HG02885 (cell line): ENCODE data around the gene QDPR.

ENCODE experiments used
- ATAC-seq: cut with Tn5 transposase; IDR thresholded peaks from one replicate; pipeline ENCODE4 v1.9.1; 2021; ENCODE audit warnings: mild to moderate bottlenecking; ENCODE audit not compliant: unreplicated experiment, poor library complexity

The QDPR gene

DNA sequence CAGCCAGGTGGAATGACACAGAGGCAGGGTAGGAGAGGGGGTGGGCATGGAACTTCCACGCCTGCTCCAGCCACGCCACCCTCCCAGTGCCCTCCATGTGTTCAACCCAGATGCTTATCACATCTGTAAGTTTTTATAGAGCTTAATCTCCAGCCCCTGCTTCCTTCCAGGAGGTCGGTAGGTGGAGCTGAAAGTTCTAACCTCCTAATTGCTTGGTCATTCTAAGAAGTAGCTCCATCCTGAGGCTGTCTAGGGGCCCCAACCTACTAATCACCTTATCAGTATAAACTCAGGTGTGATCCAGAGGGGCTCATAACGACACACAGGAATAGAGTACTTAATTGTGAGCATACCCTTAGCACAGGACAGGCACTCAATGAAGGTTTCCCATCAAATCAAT, 18.3 kb downstream of the QDPR start:
- ATAC-seq, result no peak

DNA sequence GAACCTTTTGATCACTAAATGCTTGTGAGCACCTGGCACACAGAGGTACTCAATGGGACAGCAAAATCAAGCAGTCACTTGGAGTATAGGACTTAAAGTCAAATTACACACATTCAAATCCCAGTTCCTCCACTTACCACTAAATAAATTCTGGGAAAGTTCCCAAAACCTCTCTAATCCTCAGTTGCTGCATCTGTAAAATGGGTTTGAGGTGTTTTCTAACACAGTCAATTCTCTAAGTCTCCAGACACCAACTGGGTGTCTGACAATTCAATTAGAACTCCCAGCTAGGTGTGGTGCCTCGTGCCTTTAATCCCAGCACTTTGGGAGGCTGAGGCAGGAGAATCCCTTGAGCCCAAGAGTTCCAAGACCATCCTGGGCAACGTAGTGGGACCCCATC, 19.0 kb downstream of the QDPR start:
- no peak for ATAC-seq

GRCh38 chr4:17492058-17492741, 19.7 kb downstream of the QDPR start:
- no peak for ATAC-seq

GRCh38 chr4:17491196-17491595, 20.7 kb downstream of the QDPR start:
- no peak for ATAC-seq

- ATAC-seq, result no peak
These were observed 21.3 kb downstream of the QDPR start for GRCh38 chr4:17490575-17491059.

DNA sequence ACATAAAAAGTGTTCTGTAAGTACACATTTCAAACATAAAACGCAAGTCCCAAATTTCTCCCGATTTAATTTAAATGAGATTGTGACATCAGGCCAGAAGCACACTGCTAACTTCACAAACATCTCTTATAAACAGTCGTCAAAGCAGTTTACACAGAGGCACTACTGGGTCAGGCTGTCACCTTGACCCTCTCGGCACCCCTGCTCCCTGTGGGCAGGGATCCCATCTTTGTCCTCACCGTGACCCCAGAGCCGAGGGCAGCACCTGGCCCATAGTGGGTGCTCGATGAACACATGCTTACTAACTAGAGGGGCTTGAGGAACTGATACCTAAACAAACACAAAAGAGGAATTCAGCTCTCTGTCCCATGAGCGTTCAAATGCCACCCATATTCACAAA, 22.2 kb downstream of the QDPR start:
- ATAC-seq, result no peak

- ATAC-seq, result no peak
These were observed 22.8 kb downstream of the QDPR start for GRCh38 chr4:17489123-17489522.

GRCh38 chr4:17482716-17483115, 29.2 kb downstream of the QDPR start:
- no peak for ATAC-seq

DNA sequence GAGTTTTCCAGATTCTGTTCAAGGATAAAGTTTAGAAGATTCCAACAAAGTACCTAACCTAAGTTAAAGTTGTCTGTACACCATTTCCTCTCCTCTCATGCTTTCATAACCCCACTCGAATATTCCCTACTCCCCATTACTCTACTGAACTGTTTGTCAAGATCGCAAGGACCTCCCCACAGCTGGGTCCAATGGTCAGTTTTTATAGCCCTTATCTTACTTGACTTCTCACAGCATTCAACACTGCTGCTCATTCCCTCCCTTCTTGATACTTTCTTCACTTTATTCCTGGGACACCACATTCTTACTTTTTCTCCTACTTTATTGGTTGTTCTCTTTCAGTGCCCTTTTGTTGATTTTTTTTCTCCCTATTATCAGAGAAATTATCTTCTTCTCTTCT, 30.9 kb downstream of the QDPR start:
- ATAC-seq, result no peak

DNA sequence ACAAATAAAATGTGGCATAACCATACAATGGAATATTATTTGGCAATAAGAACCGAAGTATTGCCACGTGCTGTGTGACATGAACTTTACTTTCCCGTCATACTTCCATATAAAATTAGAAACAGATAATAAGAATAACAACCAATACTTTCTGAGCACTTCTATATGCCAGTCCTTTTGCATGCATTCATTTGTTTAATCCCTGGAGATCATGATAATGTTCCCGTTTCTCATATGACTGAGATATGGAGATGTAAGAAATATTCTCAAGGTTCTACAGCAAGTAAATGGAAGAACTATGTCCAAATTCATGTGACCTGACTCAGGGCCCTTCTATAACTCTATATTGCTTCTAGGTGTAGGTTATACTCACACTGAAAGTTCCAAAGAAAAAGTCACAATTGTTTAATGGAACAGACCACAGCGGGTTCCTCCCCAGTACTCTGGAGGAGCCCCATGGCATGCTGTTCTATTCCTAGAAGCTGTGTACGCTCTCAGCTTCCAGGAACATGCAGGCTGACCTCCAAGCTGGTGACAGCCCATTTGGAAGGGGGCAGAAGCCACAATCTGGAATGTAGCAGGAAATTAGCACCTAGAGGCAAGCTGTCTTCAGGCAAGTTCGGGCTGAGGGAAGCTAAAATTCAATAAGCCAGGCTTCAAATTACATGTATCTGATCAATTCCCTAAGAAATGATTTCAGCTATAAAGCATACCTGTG, 31.5 kb downstream of the QDPR start:
- no peak for ATAC-seq

DNA sequence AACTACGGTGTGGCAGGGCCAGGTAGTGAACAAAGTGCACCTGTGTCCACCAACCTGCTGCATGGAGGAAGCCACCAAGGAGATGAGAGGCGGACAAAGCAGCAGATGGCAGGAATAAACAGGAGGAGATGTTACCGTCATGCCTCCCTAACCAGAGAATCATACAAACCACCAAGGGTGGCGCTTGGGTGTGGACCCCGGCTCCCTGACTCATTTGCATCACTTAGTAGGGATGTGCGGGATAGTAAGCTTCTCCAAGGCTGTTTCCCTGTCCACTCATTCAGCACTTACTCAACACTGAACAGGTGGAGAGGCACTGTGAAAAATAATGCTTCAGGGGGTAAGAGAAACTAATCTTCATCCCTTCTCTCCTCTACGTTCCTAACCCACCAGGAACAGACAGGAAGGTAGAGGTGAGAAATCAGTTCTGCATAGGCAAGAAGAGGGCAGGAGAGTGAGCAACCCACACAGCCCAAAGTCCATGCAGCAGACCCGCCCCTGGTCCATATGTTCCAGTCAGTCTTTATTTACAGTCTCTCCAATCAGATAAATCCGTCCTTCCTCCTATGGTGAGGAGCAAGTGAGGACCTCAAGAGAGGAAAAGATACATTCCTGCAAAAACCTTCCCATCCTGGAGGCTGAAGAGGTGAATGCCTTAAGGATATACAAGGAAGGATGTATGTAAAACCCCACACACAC, 34.0 kb downstream of the QDPR start:
- ATAC-seq, result no peak

GRCh38 chr4:17476853-17477252, 35.0 kb downstream of the QDPR start:
- no peak for ATAC-seq

- no peak for ATAC-seq
These were observed 36.4 kb downstream of the QDPR start for GRCh38 chr4:17475481-17475880.

- no peak for ATAC-seq
These were observed 41.8 kb downstream of the QDPR start for GRCh38 chr4:17469931-17470674.

DNA sequence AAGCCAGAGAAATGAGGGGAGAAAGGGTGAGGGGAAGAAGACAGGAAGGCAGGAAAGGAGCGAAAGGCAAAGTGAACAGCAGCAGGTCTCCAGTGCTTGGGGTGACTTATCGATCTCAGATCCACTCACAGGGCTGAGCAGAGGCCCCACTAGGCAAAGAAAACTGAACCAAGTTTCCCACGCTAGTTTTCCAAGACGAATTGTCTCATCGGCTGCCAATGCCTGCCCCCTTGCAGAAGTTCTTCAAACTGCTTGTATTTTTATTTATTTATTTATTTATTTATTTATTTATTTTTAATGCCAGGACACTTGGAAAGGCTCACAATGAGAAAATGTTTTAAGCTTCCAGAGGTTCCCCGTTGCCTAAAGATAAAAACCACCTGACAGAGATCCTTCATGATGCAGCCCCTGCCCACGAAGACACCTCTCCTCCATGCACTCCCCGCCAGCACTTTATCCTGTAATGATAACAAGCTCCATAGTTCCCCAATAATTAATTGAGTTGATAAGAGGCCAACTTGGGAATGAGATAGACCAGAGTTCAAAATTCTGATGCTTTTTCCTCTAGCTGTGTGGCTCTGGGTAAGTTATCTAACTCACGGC, 43.2 kb downstream of the QDPR start:
- ATAC-seq, result no peak

DNA sequence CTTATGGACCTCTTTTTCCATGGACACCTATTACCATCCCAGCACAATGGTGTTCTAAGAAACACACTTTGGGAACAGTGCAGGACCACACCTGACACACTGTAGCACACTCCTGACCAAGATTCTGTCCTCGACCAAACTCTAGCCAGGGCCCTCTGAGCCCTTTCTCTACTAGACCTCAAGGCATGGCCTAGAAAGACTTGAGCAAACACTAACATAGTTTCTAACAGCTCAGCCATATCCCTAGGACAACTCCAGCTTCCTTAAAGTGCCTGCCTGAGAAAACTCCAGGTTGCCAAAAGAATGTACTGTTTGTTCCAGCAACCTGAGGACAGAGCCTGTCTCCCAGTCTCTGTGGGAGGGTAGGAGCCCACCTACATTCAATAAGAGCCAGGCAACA, 48.3 kb downstream of the QDPR start:
- ATAC-seq, result no peak

- ATAC-seq, result no peak
These were observed 61.6 kb downstream of the QDPR start for GRCh38 chr4:17450269-17450804.

GRCh38 chr4:17448689-17449088, 63.2 kb downstream of the QDPR start:
- no peak for ATAC-seq

- peak; percentile 96 for ATAC-seq
These were observed 64.1 kb downstream of the QDPR start for GRCh38 chr4:17447675-17448298.

- ATAC-seq, result no peak
These were observed 64.8 kb downstream of the QDPR start for GRCh38 chr4:17447056-17447455.
